OCI-LY7 (cell line): ENCODE data around the gene ABL2. TPM values are rescaled to one million over a fixed set of nuclear protein-coding genes. Genes with fewer than 3 reads are reported as not detected.

ENCODE experiments used
- BruUV-seq: library from RNA; stranded (reverse); fragments of 400-500 nt; replicated peaks from 2 replicates; lab custom pipeline; 2021; lab: Mats Ljungman, UMichigan
- CTCF ChIA-PET: fragments of 300-600 bp; sonication (Branson Sonifier 250); formaldehyde crosslinking; loops from one replicate; lab custom pipeline; 2022; ENCODE audit warnings: antibody characterized with exemption; ENCODE audit not compliant: unreplicated experiment; lab: Charles Lee
- POLR2A ChIA-PET: fragments of 300-600 bp; sonication (Branson Sonifier 250); formaldehyde crosslinking; loops from one replicate; lab custom pipeline; 2022; ENCODE audit warnings: antibody characterized with exemption; lab: Charles Lee
- DNase-seq: peaks from one replicate; pipeline ENCODE4 v3.0.0-alpha.2; 2015; ENCODE audit warnings: low spot score
- H2AFZ ChIP-seq: fragments of 200-600 bp; sonication (generic), shearing (Covaris generic); 2 replicates; pipeline ENCODE4 v1.6.1; 2014; ENCODE audit warnings: mild to moderate bottlenecking, antibody characterized with exemption, low read length, moderate library complexity
- H3K27ac ChIP-seq: fragments of 200-600 bp; sonication (generic); 2 replicates; pipeline ENCODE4 v1.5.1; 2014; ENCODE audit warnings: mixed run types, low read depth, mild to moderate bottlenecking, moderate library complexity, low read length, inconsistent platforms; ENCODE audit not compliant: poor library complexity, severe bottlenecking
- H3K36me3 ChIP-seq: fragments of 200-600 bp; sonication (generic); 2 replicates; pipeline ENCODE4 v1.6.1; 2014; ENCODE audit warnings: mild to moderate bottlenecking, antibody characterized with exemption, low read length, moderate library complexity, mixed read lengths; ENCODE audit not compliant: insufficient read depth
- H3K4me1 ChIP-seq: fragments of 200-600 bp; sonication (generic); 2 replicates; pipeline ENCODE4 v1.5.1; 2014; ENCODE audit warnings: mild to moderate bottlenecking, low read length; ENCODE audit not compliant: insufficient read depth, poor library complexity, severe bottlenecking
- H3K4me2 ChIP-seq: fragments of 200-600 bp; sonication (generic); 2 replicates; pipeline ENCODE4 v1.6.1; 2014; ENCODE audit warnings: mild to moderate bottlenecking, low read length
- H3K4me3 ChIP-seq: fragments of 200-600 bp; sonication (generic); 2 replicates; pipeline ENCODE4 v1.5.1; 2014; ENCODE audit warnings: mild to moderate bottlenecking, low read depth, low read length; ENCODE audit not compliant: poor library complexity, severe bottlenecking
- H3K79me2 ChIP-seq: fragments of 200-600 bp; sonication (generic); 2 replicates; pipeline ENCODE4 v1.6.1; 2016; ENCODE audit warnings: low read depth, mild to moderate bottlenecking, low read length, moderate library complexity, mixed read lengths; ENCODE audit not compliant: insufficient read depth
- H3K9me2 ChIP-seq: fragments of 200-600 bp; sonication (generic); 2 replicates; pipeline ENCODE4 v1.6.1; 2016; ENCODE audit warnings: mild to moderate bottlenecking, low read length, mixed read lengths; ENCODE audit not compliant: insufficient read depth
- H3K9me3 ChIP-seq: fragments of 200-600 bp; sonication (generic); 2 replicates; pipeline ENCODE4 v1.6.1; 2014; ENCODE audit warnings: mild to moderate bottlenecking, mixed run types, low read length, mixed read lengths
- H4K20me1 ChIP-seq: fragments of 200-600 bp; sonication (generic); 2 replicates; pipeline ENCODE4 v1.6.1; 2014; ENCODE audit warnings: mild to moderate bottlenecking, antibody characterized with exemption, low read length, moderate library complexity, mixed read lengths; ENCODE audit not compliant: insufficient read depth
- EZH2phosphoT487 ChIP-seq: fragments of 200-600 bp; sonication (generic); IDR thresholded peaks from 2 replicates; pipeline ENCODE4 v1.6.1; 2018; ENCODE audit warnings: low read depth, borderline replicate concordance, mild to moderate bottlenecking, mixed run types, antibody characterized with exemption, low read length, moderate library complexity, mixed read lengths
- intact Hi-C: fragments of 100-400 bp; cut with micrococcal nuclease; formaldehyde crosslinking; loops from one replicate; pipeline ENCODE4 v1.10.0; 2022; ENCODE audit not compliant: unreplicated experiment
- total RNA-seq, 2 experiments: library from RNA; depleted of rRNA in 1 of 2; stranded (reverse); fragments of >200 nt in 1 of 2; shearing (Covaris generic) in 1 of 2; gene quantifications; 2 replicates each; pipeline ENCODE4 v1.2.3, GENCODE V29; 2014 to 2022
- TF ChIP-seq, protein P1 (sequence below): fragments of 200-600 bp; sonication (generic); conservative IDR thresholded peaks from 2 replicates; pipeline ENCODE4 v1.5.1; 2014; ENCODE audit warnings: mild to moderate bottlenecking, antibody characterized with exemption, low read length, moderate library complexity, mixed read lengths

Gene ABL2
- total RNA-seq, 2 experiments from 2014 or later = 7.3 to 14.9 TPM

DNA sequence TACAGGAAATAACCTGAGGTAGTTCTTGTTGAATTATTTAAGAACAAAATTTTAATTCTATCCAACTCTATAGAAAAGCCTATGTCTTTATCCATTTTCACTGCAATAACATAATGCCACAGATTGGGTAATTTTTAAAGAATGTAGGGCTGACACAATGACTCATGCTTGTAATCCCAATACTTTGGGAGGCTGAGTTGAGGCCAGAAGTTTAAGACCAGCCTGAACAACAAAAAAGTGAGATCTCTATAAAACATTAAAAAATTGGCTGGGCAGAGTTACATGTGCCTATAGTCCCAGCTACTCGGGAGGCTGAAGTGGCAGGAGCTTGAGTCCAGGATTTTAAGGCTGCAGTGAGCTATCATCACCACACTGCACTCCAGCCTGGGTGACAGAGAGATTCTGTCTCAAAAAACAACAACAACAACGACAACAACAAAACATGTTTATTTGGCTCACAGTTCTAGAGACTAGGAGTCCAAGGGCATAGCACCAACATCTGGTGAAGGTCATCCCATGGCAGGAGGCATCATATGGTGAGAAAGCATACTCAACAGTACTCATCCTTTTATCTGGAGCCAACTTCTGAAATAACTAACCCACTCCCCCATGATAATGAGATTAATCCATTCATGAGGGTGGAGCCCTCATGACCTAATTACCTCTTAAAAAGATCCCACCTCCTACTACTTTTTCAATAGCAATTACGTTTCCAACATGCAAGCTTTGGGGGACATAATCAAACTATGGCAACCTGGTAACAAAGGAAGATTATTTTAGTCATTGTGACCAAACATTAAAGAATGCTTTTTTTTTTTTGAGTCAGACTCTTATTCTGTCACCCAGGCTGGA is 59.6 kb downstream of the ABL2 start:
- DNase-seq = no peak
- no peak overlapping the region for H2AFZ ChIP-seq
- peaks cover 17% of the 10 kb centered on the region for H3K4me1 ChIP-seq
- TF ChIP-seq, protein P1, sequence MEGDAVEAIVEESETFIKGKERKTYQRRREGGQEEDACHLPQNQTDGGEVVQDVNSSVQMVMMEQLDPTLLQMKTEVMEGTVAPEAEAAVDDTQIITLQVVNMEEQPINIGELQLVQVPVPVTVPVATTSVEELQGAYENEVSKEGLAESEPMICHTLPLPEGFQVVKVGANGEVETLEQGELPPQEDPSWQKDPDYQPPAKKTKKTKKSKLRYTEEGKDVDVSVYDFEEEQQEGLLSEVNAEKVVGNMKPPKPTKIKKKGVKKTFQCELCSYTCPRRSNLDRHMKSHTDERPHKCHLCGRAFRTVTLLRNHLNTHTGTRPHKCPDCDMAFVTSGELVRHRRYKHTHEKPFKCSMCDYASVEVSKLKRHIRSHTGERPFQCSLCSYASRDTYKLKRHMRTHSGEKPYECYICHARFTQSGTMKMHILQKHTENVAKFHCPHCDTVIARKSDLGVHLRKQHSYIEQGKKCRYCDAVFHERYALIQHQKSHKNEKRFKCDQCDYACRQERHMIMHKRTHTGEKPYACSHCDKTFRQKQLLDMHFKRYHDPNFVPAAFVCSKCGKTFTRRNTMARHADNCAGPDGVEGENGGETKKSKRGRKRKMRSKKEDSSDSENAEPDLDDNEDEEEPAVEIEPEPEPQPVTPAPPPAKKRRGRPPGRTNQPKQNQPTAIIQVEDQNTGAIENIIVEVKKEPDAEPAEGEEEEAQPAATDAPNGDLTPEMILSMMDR = no peak
- TF ChIP-seq EZH2phosphoT487 = no peak
- H3K9me3 ChIP-seq = no peaks in the 10 kb centered on the region
- no peaks in the 10 kb centered on the region; the same call in 1 of the 2 replicates for H3K79me2 ChIP-seq
- H3K9me2 ChIP-seq = no peaks in the 10 kb centered on the region
- H3K36me3 ChIP-seq = no peaks in the 10 kb centered on the region
- H4K20me1 ChIP-seq = peaks cover 4% of the 10 kb centered on the region; the same call in 1 of the 2 replicates
- H3K4me3 ChIP-seq = no peak overlapping the region
- H3K27ac ChIP-seq = no peak overlapping the region
- POLR2A ChIA-PET = no interaction called here
- H3K4me2 ChIP-seq = no peak overlapping the region
- CTCF ChIA-PET = no interaction called here
- no TSS peak for BruUV-seq
- intact Hi-C loops = no loop called here

DNA sequence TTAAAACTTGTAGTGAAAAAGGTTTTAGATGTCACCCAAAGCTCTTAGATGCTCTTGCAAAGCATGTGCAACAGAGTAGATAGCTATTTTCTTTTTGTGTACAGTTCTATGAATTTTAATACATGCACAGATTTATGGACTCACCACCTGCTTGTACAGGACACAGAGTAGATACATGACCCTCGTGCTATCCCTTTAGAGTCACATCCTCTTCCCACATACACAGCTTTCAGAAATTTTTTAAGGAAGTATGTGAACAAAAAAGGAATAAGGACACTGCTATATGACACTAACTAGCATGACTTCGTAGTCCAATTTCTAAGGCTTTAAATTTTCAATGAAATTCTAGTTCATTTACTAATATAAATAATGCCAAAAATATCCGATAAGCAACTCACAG is 60.9 kb downstream of the ABL2 start:
- intact Hi-C loops = no loop called here
- CTCF ChIA-PET = no interaction called here
- no peak overlapping the region for H3K27ac ChIP-seq
- H3K4me1 ChIP-seq = peaks cover 17% of the 10 kb centered on the region
- no peak overlapping the region for H3K4me2 ChIP-seq
- H3K9me3 ChIP-seq = no peaks in the 10 kb centered on the region
- no peaks in the 10 kb centered on the region for H3K9me2 ChIP-seq
- no peaks in the 10 kb centered on the region; the same call in 1 of the 2 replicates for H3K79me2 ChIP-seq
- H3K4me3 ChIP-seq = no peak overlapping the region
- POLR2A ChIA-PET = interaction anchor here (0.6 kb wide), 1 partner anchor 433 kb away, joined by 3 read pairs; no protein-coding TSS in a partner anchor
- TF ChIP-seq, protein P1 = no peak
- no peak for TF ChIP-seq EZH2phosphoT487
- DNase-seq = no peak
- no TSS peak for BruUV-seq
- no peaks in the 10 kb centered on the region for H3K36me3 ChIP-seq
- peaks cover 4% of the 10 kb centered on the region; the same call in 1 of the 2 replicates for H4K20me1 ChIP-seq
- H2AFZ ChIP-seq = no peak overlapping the region

GRCh38 chr1:179167955-179168354 is 61.5 kb downstream of the ABL2 start:
- no peaks in the 10 kb centered on the region for H3K9me2 ChIP-seq
- no peaks in the 10 kb centered on the region; the same call in 1 of the 2 replicates for H3K79me2 ChIP-seq
- H4K20me1 ChIP-seq = peaks cover 4% of the 10 kb centered on the region; the same call in 1 of the 2 replicates

More at GRCh38 chr1:179167955-179168354, 61.5 kb downstream of the ABL2 start:
- Histone ChIP-seq H3K36me3 (no peaks in the 10 kb centered on the region), H3K4me2 (no peak overlapping the region), H2AFZ (no peak overlapping the region), H3K4me3 (no peak overlapping the region), H3K9me3 (no peaks in the 10 kb centered on the region), H3K27ac (no peak overlapping the region), H3K4me1 (peaks cover 17% of the 10 kb centered on the region)
- intact Hi-C loops = no loop called here
- ChIA-PET POLR2A (interaction anchor here (0.6 to 0.7 kb wide), 2 partner anchors 426 to 432 kb away, joined by 3 read pairs; no protein-coding TSS in a partner anchor), CTCF (no interaction called here)
- DNase-seq = no peak
- no TSS peak for BruUV-seq
- no peak for TF ChIP-seq EZH2phosphoT487
- TF ChIP-seq, protein P1 = no peak
